HTERT RPE-1 (cell line): ENCODE data around the gene TYRP1.

Experiments used
- in situ Hi-C: fragments of 300-500 bp; cut with MboI; formaldehyde crosslinking; loops from 4 replicates; pipeline ENCODE4 v1.14.3; 2020; ENCODE audit warnings: low sequenced_read_pairs

Gene TYRP1

DNA sequence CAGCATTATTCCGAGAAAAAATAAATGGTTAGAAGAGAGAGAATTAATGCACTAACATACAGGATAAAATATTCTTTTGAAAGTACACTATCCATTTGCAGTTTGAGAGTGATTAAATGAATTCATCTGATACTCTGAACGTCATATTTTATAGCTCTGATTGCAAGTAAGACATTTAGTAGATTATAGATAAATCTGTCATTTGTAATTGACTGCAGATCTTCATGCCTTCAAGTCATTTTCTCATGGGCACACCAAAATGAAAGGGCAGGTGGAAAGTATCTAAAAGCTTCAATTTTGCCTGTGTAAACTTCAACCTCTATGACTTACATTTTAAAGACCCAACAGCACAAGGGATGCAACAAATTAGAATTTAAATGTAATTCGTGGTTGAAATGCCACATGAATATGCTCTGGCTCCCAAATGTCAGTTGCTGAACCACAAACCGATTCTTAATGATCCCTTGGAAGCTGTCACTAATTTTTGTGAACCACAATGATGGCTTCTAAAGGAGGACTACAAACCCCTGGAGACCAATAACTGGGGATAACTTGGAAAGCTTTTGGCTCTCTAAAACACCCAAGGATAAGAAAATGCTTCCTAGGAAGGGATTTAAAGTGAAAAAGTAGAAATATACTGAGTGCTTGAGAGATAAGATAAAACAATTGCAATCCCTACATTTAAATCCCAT lies 3.9 kb downstream of the TYRP1 start:
- in situ Hi-C loops: no loop called here

DNA sequence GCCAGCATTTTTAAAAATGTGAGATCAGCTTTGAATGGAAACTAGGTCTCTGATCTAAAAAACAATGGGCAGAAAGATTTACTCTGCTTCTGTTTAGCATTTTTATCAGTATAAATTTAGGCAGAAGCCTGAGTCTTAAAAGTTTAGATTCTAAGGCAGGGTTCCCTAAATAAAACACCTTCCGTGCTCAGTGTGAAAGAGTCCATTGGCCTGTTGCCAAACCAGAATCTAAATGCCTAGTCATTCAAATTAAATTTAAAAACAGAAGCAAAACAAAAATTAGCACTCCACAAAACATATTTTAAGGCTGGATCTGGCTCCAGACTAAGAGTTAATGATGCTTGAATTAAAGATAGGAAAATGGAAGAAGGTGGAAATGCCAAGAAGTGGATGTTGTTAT lies 4.5 kb downstream of the TYRP1 start:
- in situ Hi-C loops: no loop called here

DNA sequence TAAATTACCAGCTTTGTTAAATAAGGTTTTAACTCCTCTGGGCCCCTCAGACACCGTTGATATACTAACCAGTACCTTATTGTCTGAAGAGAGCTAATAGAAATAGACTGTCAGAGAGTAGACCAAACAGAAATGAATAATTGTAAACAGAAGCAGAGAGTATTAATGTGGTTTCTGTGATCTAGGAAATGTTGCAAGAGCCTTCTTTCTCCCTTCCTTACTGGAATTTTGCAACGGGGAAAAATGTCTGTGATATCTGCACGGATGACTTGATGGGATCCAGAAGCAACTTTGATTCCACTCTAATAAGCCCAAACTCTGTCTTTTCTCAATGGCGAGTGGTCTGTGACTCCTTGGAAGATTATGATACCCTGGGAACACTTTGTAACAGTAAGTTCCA lies 5.1 kb downstream of the TYRP1 start:
- in situ Hi-C loops: no loop called here

DNA sequence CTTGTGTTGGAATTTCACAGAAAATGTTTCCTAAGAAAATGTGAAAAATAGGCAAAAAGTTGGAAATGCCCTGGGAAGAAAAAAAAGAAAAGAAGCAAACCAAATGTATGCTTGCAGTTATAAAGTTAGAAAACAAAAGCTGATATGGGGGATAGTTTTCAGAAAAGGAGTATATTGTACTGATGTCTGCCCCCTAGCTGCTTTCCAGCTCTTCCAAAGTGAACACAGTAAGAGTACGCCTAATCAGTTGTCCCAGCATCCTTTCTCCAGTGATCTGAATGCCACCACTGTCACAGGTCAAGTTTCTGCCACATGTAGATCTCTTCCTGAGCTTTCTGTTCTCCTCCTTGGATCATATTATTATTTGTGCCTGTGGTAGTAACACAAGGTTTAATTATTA lies 5.8 kb downstream of the TYRP1 start:
- in situ Hi-C loops: no loop called here

DNA sequence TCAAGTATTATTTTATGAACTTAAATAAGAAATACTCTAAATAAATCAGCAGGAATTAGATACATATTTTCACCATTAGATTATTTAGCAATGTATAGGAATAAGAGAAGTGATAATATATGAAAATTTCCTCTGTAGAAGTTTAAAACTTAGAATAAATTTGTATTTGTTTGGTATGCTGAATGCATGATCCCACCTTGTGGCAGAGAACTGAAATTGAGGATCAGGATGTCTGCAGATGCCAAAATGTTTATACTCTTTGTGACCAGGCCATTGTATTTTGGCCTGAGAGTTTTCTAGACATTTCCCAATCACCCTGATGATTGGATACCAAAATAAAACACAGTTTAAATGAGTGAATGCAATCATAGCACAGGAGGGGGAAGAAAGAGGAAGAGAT lies 6.3 kb downstream of the TYRP1 start:
- in situ Hi-C loops: no loop called here

DNA sequence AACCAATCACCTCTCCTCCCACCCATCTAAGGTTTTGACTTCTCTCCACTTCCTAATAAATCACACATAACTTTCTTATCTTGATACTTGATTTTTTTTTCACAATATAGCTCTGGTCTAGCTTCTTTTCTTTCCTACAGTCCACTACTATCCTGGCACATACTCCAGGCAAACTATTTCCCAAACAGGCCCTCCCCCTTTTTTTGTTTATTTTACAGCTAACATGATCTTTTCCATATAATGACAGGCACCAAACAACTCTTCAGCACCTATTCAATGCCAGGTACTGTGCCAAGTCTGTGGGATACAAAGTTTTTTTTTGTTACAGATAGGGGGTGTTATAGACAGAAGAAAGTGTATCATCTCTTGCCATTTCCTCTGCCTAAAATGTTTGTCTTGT lies 7.9 kb downstream of the TYRP1 start:
- in situ Hi-C loops: no loop called here

DNA sequence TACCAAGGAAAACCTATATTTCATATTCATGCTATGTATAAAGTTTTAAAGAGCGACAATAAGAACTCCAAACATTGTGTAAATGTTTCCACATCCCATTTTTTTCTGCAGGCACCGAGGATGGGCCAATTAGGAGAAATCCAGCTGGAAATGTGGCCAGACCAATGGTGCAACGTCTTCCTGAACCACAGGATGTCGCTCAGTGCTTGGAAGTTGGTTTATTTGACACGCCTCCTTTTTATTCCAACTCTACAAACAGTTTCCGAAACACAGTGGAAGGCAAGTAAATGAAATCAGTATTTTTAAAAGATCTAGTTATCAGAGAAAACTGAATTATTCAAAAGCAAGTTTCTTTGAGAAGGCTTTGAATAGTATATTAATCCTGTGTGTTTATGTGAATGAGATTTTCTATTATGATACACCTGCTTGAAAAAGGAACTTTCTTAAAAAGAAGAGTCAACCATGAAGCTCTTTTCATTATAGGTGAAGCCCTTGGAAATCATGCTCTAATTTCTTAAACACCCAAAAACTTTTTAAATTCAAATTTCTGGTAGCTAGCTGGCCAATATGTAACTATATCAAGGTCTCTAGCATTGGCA lies 9.1 kb downstream of the TYRP1 start:
- in situ Hi-C loops: no loop called here

DNA sequence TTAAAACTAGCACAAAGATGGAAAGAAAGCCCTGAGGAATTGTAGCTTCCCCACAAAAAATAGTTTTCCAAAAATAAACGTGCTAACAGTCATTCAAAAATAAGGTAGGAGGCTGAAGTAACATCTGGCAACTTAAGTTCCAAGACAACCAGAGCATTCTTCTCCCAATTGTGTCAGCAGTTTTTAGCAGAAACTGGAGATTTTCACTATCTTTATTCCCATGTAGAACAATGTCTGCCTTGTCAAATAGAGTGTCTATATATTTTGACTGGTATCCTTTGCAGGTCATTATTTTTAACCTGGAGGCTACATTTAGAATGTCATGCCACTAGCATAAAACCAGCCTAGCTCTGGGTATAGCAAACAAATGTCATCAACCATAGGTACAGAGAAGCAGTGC lies 10.8 kb downstream of the TYRP1 start:
- in situ Hi-C loops: no loop called here

DNA sequence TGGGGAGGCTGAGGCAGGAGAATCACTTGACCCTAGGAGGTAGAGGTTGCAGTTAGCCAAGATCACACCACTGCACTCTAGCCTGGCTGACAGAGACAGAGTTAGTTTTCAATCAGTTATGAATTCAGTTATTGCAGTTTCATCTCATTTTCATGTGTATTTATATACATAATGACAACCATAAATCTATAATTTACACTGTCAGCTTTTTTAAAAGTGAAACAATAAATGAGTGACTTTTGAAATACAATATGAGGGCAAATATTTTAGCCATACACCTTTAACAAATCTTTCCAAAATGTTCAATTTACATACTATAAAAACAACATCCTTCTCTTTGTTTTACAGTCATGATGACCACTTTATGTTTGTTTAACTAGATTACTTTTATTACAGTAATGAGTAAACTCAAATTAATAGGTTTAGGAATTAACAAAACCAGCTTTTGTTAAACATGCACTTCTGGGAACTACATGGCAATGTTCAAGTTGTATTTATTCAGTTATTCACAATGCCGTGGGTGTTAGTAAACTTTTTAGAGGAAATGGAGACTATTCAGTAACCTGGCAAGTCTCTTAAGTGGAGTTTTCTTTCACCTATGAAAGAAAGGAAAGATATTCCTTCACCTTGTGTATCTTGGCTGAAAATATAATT lies 12.7 kb downstream of the TYRP1 start:
- in situ Hi-C loops: no loop called here

DNA sequence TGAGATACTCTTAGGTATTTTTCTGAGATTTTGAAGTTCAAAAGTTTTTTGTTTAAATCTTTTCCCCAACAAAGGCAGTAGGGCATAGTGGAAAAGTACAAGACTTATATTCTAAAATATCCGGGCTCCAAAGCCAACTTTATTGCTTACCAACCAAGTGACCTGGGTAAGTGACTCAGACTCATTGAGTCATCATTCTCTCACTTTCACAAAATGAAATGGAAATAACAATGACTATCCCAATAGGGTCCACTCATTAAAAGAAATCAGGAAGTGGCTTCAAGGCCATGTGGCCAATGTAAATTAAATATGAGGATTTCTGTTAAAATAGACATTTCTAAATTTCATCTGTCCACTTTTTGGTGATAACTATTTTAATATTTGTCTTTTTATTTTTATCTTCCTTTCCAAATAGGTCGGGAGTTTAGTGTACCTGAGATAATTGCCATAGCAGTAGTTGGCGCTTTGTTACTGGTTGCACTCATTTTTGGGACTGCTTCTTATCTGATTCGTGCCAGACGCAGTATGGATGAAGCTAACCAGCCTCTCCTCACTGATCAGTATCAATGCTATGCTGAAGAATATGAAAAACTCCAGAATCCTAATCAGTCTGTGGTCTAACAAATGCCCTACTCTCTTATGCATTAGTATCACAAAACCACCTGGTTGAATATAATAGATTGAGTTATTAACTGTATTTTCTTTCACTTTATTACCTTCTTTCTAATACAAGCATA lies 15.5 kb downstream of the TYRP1 start:
- in situ Hi-C loops: no loop called here

DNA sequence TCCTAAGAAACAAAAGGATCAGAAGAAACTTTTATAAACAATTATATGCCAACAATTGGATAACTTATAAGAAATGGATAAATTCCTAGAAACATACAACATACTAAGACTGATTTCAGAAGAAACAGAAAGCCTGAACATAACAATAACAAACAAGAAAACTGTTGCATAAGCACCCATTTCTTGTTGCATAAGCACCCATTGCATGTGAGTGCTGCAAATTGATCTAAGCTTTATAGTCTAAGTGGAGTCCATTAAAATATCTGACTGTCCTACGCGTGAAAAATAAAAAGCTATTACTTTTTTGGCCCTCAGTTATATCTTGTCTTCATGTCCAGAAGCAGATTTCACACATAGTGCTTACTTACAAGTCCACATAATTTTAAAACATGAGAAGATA lies 19.3 kb downstream of the TYRP1 start:
- in situ Hi-C loops: no loop called here

DNA sequence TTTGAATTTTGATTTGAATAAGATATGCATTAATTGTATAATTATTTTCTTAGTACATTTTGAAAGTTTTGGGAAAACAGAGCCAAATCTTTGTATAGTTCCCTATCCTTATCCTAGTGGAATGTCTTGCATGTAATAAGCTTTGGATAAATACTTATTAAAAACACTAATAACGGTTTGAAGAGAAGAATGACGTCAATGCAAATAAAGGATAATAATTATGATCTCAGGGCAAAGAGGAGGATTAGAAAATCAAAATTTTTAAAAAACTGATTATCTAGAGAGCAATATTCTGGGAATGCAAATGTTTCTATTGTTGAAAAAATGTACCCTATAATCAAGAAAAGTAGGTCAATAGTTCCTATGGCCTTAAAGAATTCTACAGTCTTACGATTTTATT lies 22.1 kb downstream of the TYRP1 start:
- in situ Hi-C loops: no loop called here

DNA sequence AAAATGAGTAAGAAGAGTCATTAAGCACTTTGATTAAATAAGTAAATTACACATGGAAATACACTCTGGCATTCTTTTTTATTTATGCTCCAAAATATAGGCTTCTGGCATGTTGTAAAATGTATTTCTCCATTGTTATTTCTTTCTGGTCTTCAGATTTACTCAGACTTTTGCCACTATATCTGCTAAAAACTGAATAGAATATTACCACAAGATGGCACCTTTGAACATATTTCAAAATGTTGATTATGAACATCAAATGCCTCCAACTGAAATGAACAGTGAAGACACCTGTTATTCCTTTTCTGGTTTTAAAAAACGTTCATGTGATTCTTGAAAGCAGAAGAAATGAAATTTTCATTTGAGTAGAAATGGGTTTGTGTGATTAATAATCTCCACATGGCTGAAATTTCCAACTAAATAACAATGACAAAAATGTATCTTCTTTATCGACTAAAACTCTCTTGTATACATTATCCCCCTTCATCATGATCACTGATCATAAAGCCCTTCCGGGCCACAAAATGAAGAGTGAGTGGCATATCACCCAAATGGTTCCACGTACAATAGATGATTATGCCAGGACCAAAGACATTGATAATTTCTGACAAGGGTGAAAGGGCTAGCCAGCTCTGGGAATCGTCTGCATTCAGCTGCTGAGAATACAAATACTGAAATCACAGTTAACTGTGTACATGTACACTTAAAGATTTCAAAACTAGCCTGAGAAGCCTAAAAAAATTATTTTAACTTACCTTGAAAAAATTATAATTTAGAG lies 23.8 kb downstream of the TYRP1 start:
- in situ Hi-C loops: no loop called here

DNA sequence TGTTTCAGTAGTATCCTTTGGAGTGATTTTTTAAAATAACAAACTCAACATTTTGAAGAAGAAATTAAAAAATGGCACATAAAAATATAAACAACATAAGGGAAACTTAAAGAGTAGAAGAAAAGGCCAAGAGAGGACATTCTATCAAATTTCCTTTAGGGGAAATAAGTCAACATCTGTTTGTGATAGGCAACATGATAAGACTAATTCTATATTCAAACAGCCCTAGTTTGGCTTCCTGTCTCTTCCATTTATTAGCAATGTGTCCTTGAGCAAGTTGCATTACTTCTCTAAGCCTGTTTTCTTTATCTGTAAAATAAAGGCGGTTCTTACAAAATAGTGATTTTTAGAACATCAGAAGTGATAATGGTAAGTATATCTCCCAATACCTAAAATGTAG lies 24.7 kb downstream of the TYRP1 start:
- in situ Hi-C loops: no loop called here

DNA sequence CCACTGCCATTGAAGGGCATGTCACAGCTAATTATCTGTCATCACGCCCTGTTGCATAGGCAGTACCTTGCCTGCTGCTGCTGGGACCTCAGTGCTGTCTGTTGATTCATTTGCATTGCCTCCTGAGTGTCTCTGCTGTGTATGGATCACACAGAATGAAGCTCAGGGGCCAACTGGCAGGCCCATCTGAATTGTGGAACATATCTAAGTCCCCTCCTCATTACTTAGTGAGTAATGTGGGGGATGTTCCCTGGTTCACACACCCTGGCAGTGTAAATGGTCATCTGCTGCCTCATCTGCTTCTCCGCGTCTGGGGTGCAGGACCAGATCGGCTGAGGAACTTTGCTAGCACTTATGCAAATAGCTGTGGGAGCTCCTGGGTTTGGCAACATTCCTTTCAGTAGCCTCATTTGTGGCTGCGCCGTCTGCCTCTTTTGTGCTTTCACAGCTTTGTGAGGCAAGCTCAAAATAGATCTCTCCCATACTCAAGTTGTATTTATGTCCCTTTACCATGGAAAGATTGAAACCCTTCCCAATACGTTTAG lies 25.4 kb downstream of the TYRP1 start:
- in situ Hi-C loops: no loop called here

DNA sequence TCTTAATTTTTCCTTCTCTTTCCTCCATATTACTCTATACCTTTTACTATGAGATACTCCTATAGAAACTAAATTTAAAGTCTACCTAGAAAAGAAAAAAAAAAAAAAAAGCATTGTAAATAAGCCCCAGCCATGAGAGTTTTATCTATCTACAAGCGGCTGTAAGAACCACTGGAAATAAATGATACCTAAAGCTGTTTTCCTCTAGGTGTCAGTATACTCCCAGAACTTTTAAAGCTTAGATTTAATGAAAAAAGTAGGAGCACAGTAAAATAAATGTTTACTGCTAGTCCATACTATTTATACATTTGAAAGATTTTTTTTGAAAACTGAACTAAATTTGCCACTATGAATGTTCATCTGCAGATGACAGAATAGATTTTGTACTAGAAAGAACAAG lies 26.2 kb downstream of the TYRP1 start:
- in situ Hi-C loops: no loop called here

DNA sequence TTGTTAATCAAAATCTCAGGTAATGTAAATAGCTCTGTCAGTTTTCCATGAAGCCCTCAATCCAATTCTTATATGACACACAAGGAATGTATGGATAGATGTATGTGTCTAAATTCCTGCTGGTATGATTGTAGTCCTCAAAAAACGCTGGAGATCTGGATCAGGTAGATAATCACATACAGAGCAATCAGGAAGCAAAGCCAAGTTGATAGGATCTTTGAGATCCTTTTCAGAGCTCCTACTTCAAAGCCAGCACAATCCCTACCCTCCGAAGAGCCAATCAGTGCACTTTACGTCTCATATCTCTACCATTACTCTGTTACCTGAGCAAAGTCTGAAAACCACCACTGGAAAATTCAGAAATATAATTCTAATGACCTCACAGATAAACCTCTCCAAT lies 27.4 kb downstream of the TYRP1 start:
- in situ Hi-C loops: no loop called here

DNA sequence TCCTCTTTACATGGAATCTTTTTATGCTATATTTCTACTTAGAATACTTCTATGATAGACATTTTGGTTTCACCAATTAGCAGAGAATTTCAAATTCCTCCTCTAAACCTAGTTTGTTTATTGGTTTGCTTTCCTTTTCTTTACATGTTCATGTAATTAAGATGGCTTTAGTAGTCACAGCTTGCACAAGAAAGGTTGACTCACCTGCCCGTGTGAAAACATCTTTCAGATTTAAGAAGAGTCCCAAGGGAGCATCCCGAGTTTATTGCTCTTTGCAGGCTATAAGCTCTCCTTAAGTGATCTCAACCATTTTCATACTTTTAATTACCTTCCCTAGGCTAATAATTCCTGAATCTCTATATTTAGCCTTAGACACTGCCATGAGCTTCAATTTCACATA lies 28.9 kb downstream of the TYRP1 start:
- in situ Hi-C loops: no loop called here

DNA sequence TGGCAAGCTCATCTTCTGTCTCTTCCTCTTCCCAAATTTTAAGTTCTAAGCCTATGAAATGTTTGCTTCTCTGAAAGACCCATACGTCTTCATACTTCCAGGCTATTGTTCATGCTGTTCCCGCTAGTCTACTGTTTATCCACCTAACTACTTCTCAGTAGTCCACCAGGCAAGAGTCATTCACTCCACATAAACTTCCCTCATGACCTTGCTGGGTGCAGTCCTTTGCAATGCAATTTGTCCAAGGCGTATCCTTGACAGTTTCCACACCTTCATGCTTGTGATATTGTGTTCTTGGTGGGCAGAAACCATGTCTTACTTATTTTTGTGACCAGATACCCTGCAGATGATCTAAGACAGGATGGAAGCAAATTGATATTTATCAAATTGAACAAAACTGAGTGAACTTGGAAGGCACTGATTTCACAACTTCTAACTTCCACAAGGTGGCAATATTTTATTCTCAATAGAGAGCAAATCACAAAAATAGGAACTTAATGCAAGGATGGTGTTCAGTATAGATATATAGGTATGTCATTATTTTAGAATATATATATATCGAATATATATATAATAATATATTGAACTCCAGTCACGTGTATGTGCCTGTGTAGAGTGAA lies 30.3 kb downstream of the TYRP1 start:
- in situ Hi-C loops: no loop called here

DNA sequence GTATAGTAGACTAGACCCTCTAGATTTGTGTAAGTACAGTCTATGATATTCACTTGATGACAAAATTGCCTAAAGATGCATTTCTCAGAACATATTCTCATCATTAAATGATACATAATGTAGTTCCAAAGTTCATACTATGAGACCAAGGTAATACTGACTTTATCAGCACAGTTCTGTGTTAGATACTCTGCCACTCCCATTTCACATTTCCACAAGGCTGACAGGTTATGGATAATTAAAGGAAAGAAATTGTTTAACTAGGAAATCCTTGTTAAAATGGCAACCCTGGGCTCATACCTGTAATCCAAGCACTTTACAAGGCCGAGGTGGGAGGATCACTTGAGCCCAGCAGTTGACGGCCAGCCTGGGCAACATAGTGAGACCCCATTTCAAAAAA lies 33.6 kb downstream of the TYRP1 start:
- in situ Hi-C loops: no loop called here
